HepG2 (cell line): ENCODE measurements around the gene ZNF839. TPM values are rescaled to one million over a fixed set of nuclear protein-coding genes. Genes with fewer than 3 reads are reported as not detected.
A peak's percentile ranks its signal among the peaks of the same experiment; 100 is the strongest.

Source experiments
- ATAC-seq: fragments of 200-7000 bp; cut with Tn5 transposase; 3 replicates; pipeline ENCODE4 v1.9.1; 2020; ENCODE audit warnings: mild to moderate bottlenecking, moderate library complexity
- BruUV-seq: library from RNA; stranded (reverse); fragments of 400-500 nt; replicated peaks from 2 replicates; lab custom pipeline; 2021; lab: Mats Ljungman, UMichigan
- CTCF ChIA-PET: fragments of 300-600 bp; formaldehyde crosslinking; extraction: SDS; loops from one replicate; lab custom pipeline; 2021; ENCODE audit warnings: low total read pairs, inconsistent platforms, low intra/inter-chr PET ratio; lab: Yijun Ruan, JAX
- POLR2A ChIA-PET: fragments of 350-600 bp; sonication (Branson Sonifier 250); formaldehyde crosslinking; loops from one replicate; lab custom pipeline; 2020; ENCODE audit warnings: antibody characterized with exemption, inconsistent platforms; lab: Yijun Ruan, JAX
- DNase-seq: peaks from one replicate; pipeline ENCODE4 v3.0.0-alpha.2; 2015; ENCODE audit warnings: low spot score
- FAIRE-seq: peaks from 3 replicates; lab custom pipeline; 2011; peaks lifted over from hg19 to GRCh38; lab: Jason Lieb, UNC
- H2AFZ ChIP-seq: one replicate; pipeline ENCODE4 v1.6.1; 2011; ENCODE audit warnings: low read length, inconsistent platforms
- H3K27ac ChIP-seq: fragments of 300-600 bp; 3 replicates; pipeline ENCODE4 v1.8.0; 2011; ENCODE audit warnings: mixed run types, mild to moderate bottlenecking, mixed read lengths, low read length, inconsistent platforms; ENCODE audit not compliant: insufficient read depth; ENCODE audit errors: extremely low read length
- H3K27me3 ChIP-seq, 2 experiments: fragments of 200-600 bp in 1 of 2; 2 replicates in 1 of 2; 3 replicates in 1 of 2; pipeline versions ENCODE4 v1.6.0 to v1.8.0; 2011; ENCODE audit warnings: low read length in 2 of 2, mild to moderate bottlenecking in 2 of 2, moderate library complexity in 2 of 2, inconsistent platforms in 1 of 2; ENCODE audit not compliant: insufficient read depth in 2 of 2, control insufficient read depth in 1 of 2
- H3K36me3 ChIP-seq, 2 experiments: fragments of 200-600 bp in 1 of 2; replicated peaks in 1 of 2; 2 replicates in 1 of 2; 3 replicates in 1 of 2; pipeline versions ENCODE4 v1.5.1 to v1.8.0; 2011; ENCODE audit warnings: low read length in 2 of 2, inconsistent platforms in 1 of 2; ENCODE audit not compliant: insufficient read depth in 2 of 2, control insufficient read depth in 1 of 2
- H3K4me1 ChIP-seq: 2 replicates; pipeline ENCODE4 v1.5.1; 2012; ENCODE audit warnings: low read length, inconsistent platforms; ENCODE audit not compliant: insufficient read depth
- H3K4me2 ChIP-seq: 2 replicates; pipeline ENCODE4 v1.6.0; 2011; ENCODE audit warnings: low read depth, low read length, inconsistent platforms
- H3K4me3 ChIP-seq, 3 experiments: fragments of 200-600 bp in 1 of 3; sonication (generic), shearing (Covaris generic) in 1 of 3; replicated peaks in 1 of 3; 2 replicates each; pipeline ENCODE4 v1.5.1; 2011 to 2016; ENCODE audit warnings: low read length in 3 of 3, inconsistent platforms in 2 of 3, low read depth in 2 of 3, mild to moderate bottlenecking in 2 of 3, control low read depth in 1 of 3, mixed read lengths in 1 of 3; ENCODE audit not compliant: insufficient read depth in 1 of 3
- H3K79me2 ChIP-seq: one replicate; pipeline ENCODE4 v1.6.1; 2011; ENCODE audit warnings: low read length, inconsistent platforms; ENCODE audit not compliant: insufficient read depth
- H3K9ac ChIP-seq: 2 replicates; pipeline ENCODE4 v1.6.0; 2011; ENCODE audit warnings: mild to moderate bottlenecking, low read depth, low read length, inconsistent platforms; ENCODE audit not compliant: insufficient read depth
- H3K9me3 ChIP-seq: 2 replicates; pipeline ENCODE4 v1.5.1; 2012; ENCODE audit warnings: mild to moderate bottlenecking, low read length
- H4K20me1 ChIP-seq: 2 replicates; pipeline ENCODE4 v1.6.0; 2011; ENCODE audit warnings: inconsistent platforms, mild to moderate bottlenecking, low read length, moderate library complexity; ENCODE audit not compliant: insufficient read depth
- AGO2 ChIP-seq: fragments of 200-400 bp; formaldehyde crosslinking; optimal IDR thresholded peaks from 2 replicates; pipeline ENCODE3; 2017; ENCODE audit warnings: mild to moderate bottlenecking, low read depth, low read length, moderate library complexity
- ATF7-NPFF ChIP-seq: sonication (generic); formaldehyde crosslinking; IDR thresholded peaks from 2 replicates; pipeline ENCODE4 v1.8.1; 2023; ENCODE audit warnings: mild to moderate bottlenecking, low read depth, missing genetic modification reagents, moderate library complexity
- NR2F6 ChIP-seq, 2 experiments: IDR thresholded peaks; 2 replicates each; pipeline ENCODE4 v1.6.1; 2016; ENCODE audit warnings: antibody characterized with exemption in 1 of 2, mild to moderate bottlenecking in 1 of 2
- PCBP1 ChIP-seq: fragments of 200-400 bp; formaldehyde crosslinking; IDR thresholded peaks from 2 replicates; pipeline ENCODE4 v1.6.1; 2017; ENCODE audit warnings: mild to moderate bottlenecking, low read depth, low read length, borderline replicate concordance
- RBM22 ChIP-seq: fragments of 200-400 bp; formaldehyde crosslinking; optimal IDR thresholded peaks from 2 replicates; pipeline ENCODE3; 2017; ENCODE audit warnings: mild to moderate bottlenecking, low read length, moderate library complexity
- RFX3 ChIP-seq: IDR thresholded peaks from 2 replicates; pipeline ENCODE4 v1.6.1; 2016; ENCODE audit warnings: missing biosample characterization, missing genetic modification reagents
- SATB2 ChIP-seq: sonication (generic); formaldehyde crosslinking; IDR thresholded peaks from 2 replicates; pipeline ENCODE4 v1.5.0; 2020; ENCODE audit warnings: missing genetic modification reagents
- SP1 ChIP-seq, 2 experiments: fragments of 450-650 bp in 1 of 2; sonication (generic) in 1 of 2; formaldehyde crosslinking in 1 of 2; IDR thresholded peaks; 2 replicates each; pipeline versions ENCODE4 v1.4.0 to v1.6.1; 2016 to 2020; ENCODE audit warnings: missing genetic modification reagents in 1 of 2
- ZFP41 ChIP-seq: sonication (generic); formaldehyde crosslinking; IDR thresholded peaks from 2 replicates; pipeline ENCODE4 v1.4.0; 2020; ENCODE audit warnings: mild to moderate bottlenecking, missing genetic modification reagents, borderline replicate concordance
- ZKSCAN1 ChIP-seq: fragments of 150-350 bp; IDR thresholded peaks from 2 replicates; pipeline ENCODE4 v1.6.1; 2014; ENCODE audit warnings: low read length
- ZNF883 ChIP-seq: sonication (generic); formaldehyde crosslinking; IDR thresholded peaks from 2 replicates; pipeline ENCODE4 v1.5.1; 2020; ENCODE audit warnings: mild to moderate bottlenecking, missing genetic modification reagents; ENCODE audit errors: not compliant biosample characterization
- ZZZ3 ChIP-seq: sonication (generic); formaldehyde crosslinking; IDR thresholded peaks from 2 replicates; pipeline ENCODE4 v1.4.0; 2020; ENCODE audit warnings: missing genetic modification reagents, mild to moderate bottlenecking, borderline replicate concordance
- WGBS: methylation state at CpG from one replicate; pipeline ENCODE4 v1.1.6; 2017; ENCODE audit warnings: low lambda C conversion rate; 5-methylcytosine and 5-hydroxymethylcytosine counted together
- in situ Hi-C: cut with HindIII; loops from 2 replicates; pipeline ENCODE4 v1.10.0; 2017; ENCODE audit warnings: low pct_unique_long_range_greater_than_20kb; ENCODE audit not compliant: extremely low pct_ligation_motif_present
- intact Hi-C: fragments of 100-400 bp; cut with micrococcal nuclease; formaldehyde crosslinking; loops from one replicate; pipeline ENCODE4 v1.10.0; 2022; ENCODE audit not compliant: unreplicated experiment
- polyA plus RNA-seq, 8 experiments: library from polyadenylated mRNA; depleted of rRNA in 3 of 8; stranded (reverse) in 7 of 8; unstranded in 1 of 8; fragments of >200 nt; fragmentation: Illumina TruSeq in 4 of 8; extraction: Trizol in 4 of 8; gene quantifications; 2 replicates each; pipeline versions ENCODE4 v1.2.1 to v1.2.3, GENCODE V29; 2011 to 2016; ENCODE audit warnings: low read depth in 4 of 8, missing spikeins in 1 of 8, mixed read lengths in 1 of 8; ENCODE audit not compliant: insufficient read depth in 1 of 8
- total RNA-seq, 5 experiments: library from RNA; depleted of rRNA; stranded (reverse); fragments of >200 nt; fragmentation: Illumina TruSeq; extraction: Trizol; gene quantifications; 2 replicates each; pipeline ENCODE4 v1.2.3, GENCODE V29; 2016; ENCODE audit warnings: low read depth in 1 of 5
- TF ChIP-seq, protein P1 (sequence below): sonication (generic); formaldehyde crosslinking; IDR thresholded peaks from 2 replicates; pipeline ENCODE4 v1.4.0; 2020; ENCODE audit warnings: missing genetic modification reagents
- TF ChIP-seq, protein P2 (sequence below): sonication (generic); formaldehyde crosslinking; IDR thresholded peaks from 2 replicates; pipeline ENCODE4 v1.4.0; 2020; ENCODE audit warnings: mild to moderate bottlenecking, missing genetic modification reagents
- TF ChIP-seq, protein P3 (sequence below): sonication (generic); formaldehyde crosslinking; IDR thresholded peaks from 2 replicates; pipeline ENCODE4 v1.4.0; 2020; ENCODE audit warnings: missing genetic modification reagents, borderline replicate concordance
- TF ChIP-seq, protein P4 (sequence below): sonication (generic); formaldehyde crosslinking; IDR thresholded peaks from 2 replicates; pipeline ENCODE4 v1.4.0; 2020; ENCODE audit warnings: mild to moderate bottlenecking, missing genetic modification reagents

The ZNF839 gene
- total and polyA plus RNA-seq, 2 of the 13 experiments (the other 11 are each of a cell fraction or from before 2014, with no cell fraction given): 11.1 to 12.8 TPM

DNA sequence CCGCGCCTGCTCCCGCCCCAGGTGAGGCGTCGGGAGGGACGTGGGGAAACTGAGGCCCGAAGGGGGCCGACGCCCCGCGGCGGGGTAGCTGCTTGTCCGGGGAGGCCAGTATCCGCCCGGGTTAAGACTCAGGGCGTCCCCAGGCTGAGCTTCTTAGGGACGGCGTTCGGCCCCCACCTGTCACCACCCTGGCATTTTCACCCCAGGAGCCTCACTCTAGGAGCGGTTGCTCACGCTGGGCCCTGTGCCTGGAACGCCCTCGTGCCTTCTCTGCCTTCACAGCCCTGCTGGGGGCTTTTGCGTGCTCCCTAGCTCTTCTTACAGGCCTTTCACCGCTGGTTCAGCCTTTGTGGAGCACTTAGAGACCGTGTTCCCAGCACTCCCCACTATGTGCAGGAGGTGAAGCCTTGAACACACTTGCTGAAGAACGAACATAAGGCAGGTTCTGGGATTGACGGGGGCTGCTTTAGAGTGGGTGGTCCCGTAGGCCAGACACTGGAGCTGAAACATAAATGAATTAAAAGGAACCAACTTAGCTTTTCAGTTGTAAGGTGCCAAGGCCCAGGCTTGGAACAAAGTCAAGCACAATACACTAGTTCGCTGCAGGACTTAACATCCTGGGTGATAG is 601 bp downstream of the ZNF839 start:
- peaks cover 65% of the 10 kb centered on the region for H3K4me1 ChIP-seq
- intact Hi-C loops: loop anchor here (5.0 kb wide), 2 partner anchors 272 to 358 kb away; partner anchors contain the start of genes DYNC1H1 and RCOR1
- H4K20me1 ChIP-seq: no peaks in the 10 kb centered on the region
- in situ Hi-C loops: no loop called here
- FAIRE-seq (no peak), ATAC-seq (no peak), DNase-seq (no peak)
- H3K9ac ChIP-seq: peak overlapping the region; percentile 98
- H2AFZ ChIP-seq: no peak overlapping the region
- no peaks in the 10 kb centered on the region; a peak in 1 of 5 replicates for H3K27me3 ChIP-seq
- H3K4me3 ChIP-seq: peak overlapping the region; percentile 72 to 85 (median 74)
- ChIA-PET CTCF (no interaction called here), POLR2A (interaction anchor here (0.5 to 2.9 kb wide), 8 partner anchors 12 to 613 kb away, joined by 3 to 14 read pairs (median 6); partner anchors contain the start of genes CINP, MOK and TECPR2)
- no peaks in the 10 kb centered on the region for H3K9me3 ChIP-seq
- H3K36me3 ChIP-seq: no peaks in the 10 kb centered on the region
- 0% methylated on average over 12 of the region's 30 CpGs for WGBS
- peak overlapping the region; percentile 96 for H3K4me2 ChIP-seq
- no TSS peak for BruUV-seq
- H3K27ac ChIP-seq: peak overlapping the region; percentile 96
- H3K79me2 ChIP-seq: peaks cover 7% of the 10 kb centered on the region
- no peak for TF ChIP-seq RFX3 (CRISPR knock-in tag)
- TF ChIP-seq ZKSCAN1: 0 out of 2 replicates have a peak, but pooled peaks have one; percentile 55
- no peak for TF ChIP-seq ATF7-NPFF (CRISPR knock-in tag)
- no peak for TF ChIP-seq SP1 (IDR thresholded peaks at IDR 0.05)
- 0 out of 2 replicates have a peak, but pooled peaks have one; percentile 7 for TF ChIP-seq SP1 (CRISPR knock-in tag; IDR thresholded peaks at IDR 0.05)
- no peak for TF ChIP-seq NR2F6 (IDR thresholded peaks at IDR 0.05)
- 0 out of 2 replicates have a peak, but pooled peaks have one; percentile 5 for TF ChIP-seq NR2F6 (CRISPR knock-in tag; IDR thresholded peaks at IDR 0.05)
- TF ChIP-seq, protein P1, sequence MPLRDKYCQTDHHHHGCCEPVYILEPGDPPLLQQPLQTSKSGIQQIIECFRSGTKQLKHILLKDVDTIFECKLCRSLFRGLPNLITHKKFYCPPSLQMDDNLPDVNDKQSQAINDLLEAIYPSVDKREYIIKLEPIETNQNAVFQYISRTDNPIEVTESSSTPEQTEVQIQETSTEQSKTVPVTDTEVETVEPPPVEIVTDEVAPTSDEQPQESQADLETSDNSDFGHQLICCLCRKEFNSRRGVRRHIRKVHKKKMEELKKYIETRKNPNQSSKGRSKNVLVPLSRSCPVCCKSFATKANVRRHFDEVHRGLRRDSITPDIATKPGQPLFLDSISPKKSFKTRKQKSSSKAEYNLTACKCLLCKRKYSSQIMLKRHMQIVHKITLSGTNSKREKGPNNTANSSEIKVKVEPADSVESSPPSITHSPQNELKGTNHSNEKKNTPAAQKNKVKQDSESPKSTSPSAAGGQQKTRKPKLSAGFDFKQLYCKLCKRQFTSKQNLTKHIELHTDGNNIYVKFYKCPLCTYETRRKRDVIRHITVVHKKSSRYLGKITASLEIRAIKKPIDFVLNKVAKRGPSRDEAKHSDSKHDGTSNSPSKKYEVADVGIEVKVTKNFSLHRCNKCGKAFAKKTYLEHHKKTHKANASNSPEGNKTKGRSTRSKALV: no peak
- peak; percentile 90 for TF ChIP-seq RBM22
- TF ChIP-seq, protein P2, sequence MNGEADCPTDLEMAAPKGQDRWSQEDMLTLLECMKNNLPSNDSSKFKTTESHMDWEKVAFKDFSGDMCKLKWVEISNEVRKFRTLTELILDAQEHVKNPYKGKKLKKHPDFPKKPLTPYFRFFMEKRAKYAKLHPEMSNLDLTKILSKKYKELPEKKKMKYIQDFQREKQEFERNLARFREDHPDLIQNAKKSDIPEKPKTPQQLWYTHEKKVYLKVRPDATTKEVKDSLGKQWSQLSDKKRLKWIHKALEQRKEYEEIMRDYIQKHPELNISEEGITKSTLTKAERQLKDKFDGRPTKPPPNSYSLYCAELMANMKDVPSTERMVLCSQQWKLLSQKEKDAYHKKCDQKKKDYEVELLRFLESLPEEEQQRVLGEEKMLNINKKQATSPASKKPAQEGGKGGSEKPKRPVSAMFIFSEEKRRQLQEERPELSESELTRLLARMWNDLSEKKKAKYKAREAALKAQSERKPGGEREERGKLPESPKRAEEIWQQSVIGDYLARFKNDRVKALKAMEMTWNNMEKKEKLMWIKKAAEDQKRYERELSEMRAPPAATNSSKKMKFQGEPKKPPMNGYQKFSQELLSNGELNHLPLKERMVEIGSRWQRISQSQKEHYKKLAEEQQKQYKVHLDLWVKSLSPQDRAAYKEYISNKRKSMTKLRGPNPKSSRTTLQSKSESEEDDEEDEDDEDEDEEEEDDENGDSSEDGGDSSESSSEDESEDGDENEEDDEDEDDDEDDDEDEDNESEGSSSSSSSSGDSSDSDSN (CRISPR knock-in tag): peak; percentile 26; the same call in 1 of the 2 replicates
- TF ChIP-seq, protein P3, sequence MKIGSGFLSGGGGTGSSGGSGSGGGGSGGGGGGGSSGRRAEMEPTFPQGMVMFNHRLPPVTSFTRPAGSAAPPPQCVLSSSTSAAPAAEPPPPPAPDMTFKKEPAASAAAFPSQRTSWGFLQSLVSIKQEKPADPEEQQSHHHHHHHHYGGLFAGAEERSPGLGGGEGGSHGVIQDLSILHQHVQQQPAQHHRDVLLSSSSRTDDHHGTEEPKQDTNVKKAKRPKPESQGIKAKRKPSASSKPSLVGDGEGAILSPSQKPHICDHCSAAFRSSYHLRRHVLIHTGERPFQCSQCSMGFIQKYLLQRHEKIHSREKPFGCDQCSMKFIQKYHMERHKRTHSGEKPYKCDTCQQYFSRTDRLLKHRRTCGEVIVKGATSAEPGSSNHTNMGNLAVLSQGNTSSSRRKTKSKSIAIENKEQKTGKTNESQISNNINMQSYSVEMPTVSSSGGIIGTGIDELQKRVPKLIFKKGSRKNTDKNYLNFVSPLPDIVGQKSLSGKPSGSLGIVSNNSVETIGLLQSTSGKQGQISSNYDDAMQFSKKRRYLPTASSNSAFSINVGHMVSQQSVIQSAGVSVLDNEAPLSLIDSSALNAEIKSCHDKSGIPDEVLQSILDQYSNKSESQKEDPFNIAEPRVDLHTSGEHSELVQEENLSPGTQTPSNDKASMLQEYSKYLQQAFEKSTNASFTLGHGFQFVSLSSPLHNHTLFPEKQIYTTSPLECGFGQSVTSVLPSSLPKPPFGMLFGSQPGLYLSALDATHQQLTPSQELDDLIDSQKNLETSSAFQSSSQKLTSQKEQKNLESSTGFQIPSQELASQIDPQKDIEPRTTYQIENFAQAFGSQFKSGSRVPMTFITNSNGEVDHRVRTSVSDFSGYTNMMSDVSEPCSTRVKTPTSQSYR: no peak
- TF ChIP-seq AGO2: peak; percentile 98
- TF ChIP-seq SATB2: 0 out of 2 replicates have a peak, but pooled peaks have one; percentile 63
- TF ChIP-seq, protein P4, sequence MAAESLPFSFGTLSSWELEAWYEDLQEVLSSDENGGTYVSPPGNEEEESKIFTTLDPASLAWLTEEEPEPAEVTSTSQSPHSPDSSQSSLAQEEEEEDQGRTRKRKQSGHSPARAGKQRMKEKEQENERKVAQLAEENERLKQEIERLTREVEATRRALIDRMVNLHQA (CRISPR knock-in tag): no peak
- TF ChIP-seq ZNF883 (CRISPR knock-in tag): peak; percentile 18
- no peak for TF ChIP-seq ZZZ3 (CRISPR knock-in tag)
- TF ChIP-seq PCBP1: no peak
- 0 out of 2 replicates have a peak, but pooled peaks have one; percentile 13 for TF ChIP-seq ZFP41 (CRISPR knock-in tag)
